Type B pancreatic cell (in vitro differentiated cells): ENCODE results near the gene CEND1. TPM values are rescaled to one million over a fixed set of nuclear protein-coding genes. Genes with fewer than 3 reads are reported as not detected.

ENCODE experiments used
- DNase-seq: peaks from one replicate; pipeline ENCODE4 v3.0.0; 2021; ENCODE audit warnings: mixed read lengths; ENCODE audit not compliant: unreplicated experiment; ENCODE audit errors: extremely low spot score
- H3K27ac Mint-ChIP-seq: 2 replicates; pipeline ENCODE4 v1.8.0; 2021; ENCODE audit warnings: mild to moderate bottlenecking, mixed read lengths
- H3K27me3 Mint-ChIP-seq: 2 replicates; pipeline ENCODE4 v1.8.0; 2021; ENCODE audit warnings: mixed read lengths
- H3K36me3 Mint-ChIP-seq: 2 replicates; pipeline ENCODE4 v1.8.0; 2021; ENCODE audit warnings: mixed read lengths
- H3K4me1 Mint-ChIP-seq: one replicate; pipeline ENCODE4 v1.8.0; 2021; ENCODE audit warnings: mixed read lengths; ENCODE audit not compliant: unreplicated experiment
- H3K4me3 Mint-ChIP-seq: 2 replicates; pipeline ENCODE4 v1.8.0; 2021; ENCODE audit warnings: mild to moderate bottlenecking, mixed read lengths
- H3K9me3 Mint-ChIP-seq: 2 replicates; pipeline ENCODE4 v1.8.0; 2021; ENCODE audit warnings: mixed read lengths
- total RNA-seq: library from RNA; stranded (reverse); gene quantifications from 2 replicates; pipeline ENCODE4 v1.2.1, GENCODE V29; 2021; ENCODE audit warnings: low replicate concordance
- TF ChIP-seq, protein P1 (sequence below): fragments of 200-600 bp; sonication (generic); conservative IDR thresholded peaks from 2 replicates; pipeline ENCODE4 v1.5.0; 2021; ENCODE audit warnings: antibody characterized with exemption, mild to moderate bottlenecking

CEND1 gene
- total RNA-seq, 1 donor from 2014 or later, result 0.89 TPM

GRCh38 chr11:792873-793272, 3.0 kb upstream of the CEND1 start:
- Mint-ChIP-seq H3K4me1 (peaks cover 8% of the 10 kb centered on the region), H3K36me3 (no peaks in the 10 kb centered on the region), H3K9me3 (no peaks in the 10 kb centered on the region), H3K27ac (no peak overlapping the region), H3K27me3 (no peaks in the 10 kb centered on the region), H3K4me3 (no peak overlapping the region)
- TF ChIP-seq, protein P1, sequence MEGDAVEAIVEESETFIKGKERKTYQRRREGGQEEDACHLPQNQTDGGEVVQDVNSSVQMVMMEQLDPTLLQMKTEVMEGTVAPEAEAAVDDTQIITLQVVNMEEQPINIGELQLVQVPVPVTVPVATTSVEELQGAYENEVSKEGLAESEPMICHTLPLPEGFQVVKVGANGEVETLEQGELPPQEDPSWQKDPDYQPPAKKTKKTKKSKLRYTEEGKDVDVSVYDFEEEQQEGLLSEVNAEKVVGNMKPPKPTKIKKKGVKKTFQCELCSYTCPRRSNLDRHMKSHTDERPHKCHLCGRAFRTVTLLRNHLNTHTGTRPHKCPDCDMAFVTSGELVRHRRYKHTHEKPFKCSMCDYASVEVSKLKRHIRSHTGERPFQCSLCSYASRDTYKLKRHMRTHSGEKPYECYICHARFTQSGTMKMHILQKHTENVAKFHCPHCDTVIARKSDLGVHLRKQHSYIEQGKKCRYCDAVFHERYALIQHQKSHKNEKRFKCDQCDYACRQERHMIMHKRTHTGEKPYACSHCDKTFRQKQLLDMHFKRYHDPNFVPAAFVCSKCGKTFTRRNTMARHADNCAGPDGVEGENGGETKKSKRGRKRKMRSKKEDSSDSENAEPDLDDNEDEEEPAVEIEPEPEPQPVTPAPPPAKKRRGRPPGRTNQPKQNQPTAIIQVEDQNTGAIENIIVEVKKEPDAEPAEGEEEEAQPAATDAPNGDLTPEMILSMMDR, result no peak
- DNase-seq, result no peak

DNA sequence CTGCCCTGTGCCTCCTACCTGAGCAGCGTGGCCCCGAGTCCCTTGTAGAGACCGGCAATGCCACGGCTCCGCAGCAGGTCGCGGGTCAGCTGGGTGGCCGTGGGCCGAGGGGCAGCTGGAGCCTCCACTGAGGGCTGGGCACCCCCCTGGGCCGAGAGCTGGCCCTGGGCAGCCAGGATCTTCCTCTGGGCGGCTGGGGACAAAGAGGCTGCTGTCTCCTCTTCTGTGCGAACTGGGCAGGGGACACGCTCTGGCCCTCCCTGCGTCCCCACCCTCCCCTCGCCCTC, 2.6 kb upstream of the CEND1 start:
- no peaks in the 10 kb centered on the region for H3K9me3 Mint-ChIP-seq
- TF ChIP-seq, protein P1, result no peak
- no peaks in the 10 kb centered on the region for H3K27me3 Mint-ChIP-seq
- no peak for DNase-seq
- H3K36me3 Mint-ChIP-seq, result no peaks in the 10 kb centered on the region
- H3K4me1 Mint-ChIP-seq, result peaks cover 8% of the 10 kb centered on the region
- H3K27ac Mint-ChIP-seq, result no peak overlapping the region
- H3K4me3 Mint-ChIP-seq, result no peak overlapping the region

- no peak for DNase-seq
- no peaks in the 10 kb centered on the region for H3K27me3 Mint-ChIP-seq
- no peaks in the 10 kb centered on the region for H3K9me3 Mint-ChIP-seq
- H3K4me1 Mint-ChIP-seq, result peaks cover 8% of the 10 kb centered on the region
- TF ChIP-seq, protein P1, result no peak
- H3K36me3 Mint-ChIP-seq, result no peaks in the 10 kb centered on the region
- no peak overlapping the region for H3K27ac Mint-ChIP-seq
- no peak overlapping the region for H3K4me3 Mint-ChIP-seq
Measured at GRCh38 chr11:791658-792534, 2.0 kb upstream of the CEND1 start.

GRCh38 chr11:790721-791564, 1.1 kb upstream of the CEND1 start:
- no peaks in the 10 kb centered on the region for H3K9me3 Mint-ChIP-seq
- no peak overlapping the region for H3K27ac Mint-ChIP-seq
- H3K27me3 Mint-ChIP-seq, result no peaks in the 10 kb centered on the region
- no peak for DNase-seq
- H3K4me1 Mint-ChIP-seq, result peaks cover 1% of the 10 kb centered on the region
- TF ChIP-seq, protein P1, result no peak
- no peaks in the 10 kb centered on the region for H3K36me3 Mint-ChIP-seq
- H3K4me3 Mint-ChIP-seq, result no peak overlapping the region

- Mint-ChIP-seq H3K27ac (no peak overlapping the region), H3K9me3 (no peaks in the 10 kb centered on the region), H3K4me1 (no peaks in the 10 kb centered on the region), H3K27me3 (no peaks in the 10 kb centered on the region), H3K36me3 (no peaks in the 10 kb centered on the region), H3K4me3 (no peak overlapping the region)
- no peak for DNase-seq
- TF ChIP-seq, protein P1, result no peak
Measured at GRCh38 chr11:788953-789940, 643 bp downstream of the CEND1 start.
